Measurements from ENCODE around the gene KRTAP20-1. TPM values are rescaled to one million over a fixed set of nuclear protein-coding genes. Genes with fewer than 3 reads are reported as not detected.

Gene KRTAP20-1
- total RNA-seq, 1 donor from 2014 or later = not detected

DNA sequence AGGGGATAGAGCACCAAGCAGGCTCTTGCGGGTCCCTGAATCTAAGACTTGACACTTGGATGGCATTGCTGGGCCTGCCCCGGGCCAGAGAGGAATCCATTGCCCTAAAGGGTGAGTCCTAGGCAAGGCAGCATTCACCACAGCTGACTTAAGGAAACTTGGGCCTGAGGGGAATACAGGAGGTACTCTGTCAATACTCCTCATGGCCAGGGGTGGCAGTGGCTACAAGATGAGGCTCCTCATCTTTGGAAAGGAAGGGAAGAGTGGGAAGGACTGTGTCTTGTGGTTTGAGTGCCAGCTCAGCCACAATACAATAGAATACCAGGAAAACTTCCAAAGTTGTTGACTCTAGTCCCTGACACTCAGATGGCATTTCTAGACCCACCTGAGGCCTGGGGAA is 10.3 kb upstream of the KRTAP20-1 start:
- Mint-ChIP-seq H3K27me3 (ENCODE audit: unreplicated experiment) (peaks cover 3% of the 10 kb centered on the region), H3K4me3 (ENCODE audit: unreplicated experiment) (no peak overlapping the region)
- TF ChIP-seq, protein P1, sequence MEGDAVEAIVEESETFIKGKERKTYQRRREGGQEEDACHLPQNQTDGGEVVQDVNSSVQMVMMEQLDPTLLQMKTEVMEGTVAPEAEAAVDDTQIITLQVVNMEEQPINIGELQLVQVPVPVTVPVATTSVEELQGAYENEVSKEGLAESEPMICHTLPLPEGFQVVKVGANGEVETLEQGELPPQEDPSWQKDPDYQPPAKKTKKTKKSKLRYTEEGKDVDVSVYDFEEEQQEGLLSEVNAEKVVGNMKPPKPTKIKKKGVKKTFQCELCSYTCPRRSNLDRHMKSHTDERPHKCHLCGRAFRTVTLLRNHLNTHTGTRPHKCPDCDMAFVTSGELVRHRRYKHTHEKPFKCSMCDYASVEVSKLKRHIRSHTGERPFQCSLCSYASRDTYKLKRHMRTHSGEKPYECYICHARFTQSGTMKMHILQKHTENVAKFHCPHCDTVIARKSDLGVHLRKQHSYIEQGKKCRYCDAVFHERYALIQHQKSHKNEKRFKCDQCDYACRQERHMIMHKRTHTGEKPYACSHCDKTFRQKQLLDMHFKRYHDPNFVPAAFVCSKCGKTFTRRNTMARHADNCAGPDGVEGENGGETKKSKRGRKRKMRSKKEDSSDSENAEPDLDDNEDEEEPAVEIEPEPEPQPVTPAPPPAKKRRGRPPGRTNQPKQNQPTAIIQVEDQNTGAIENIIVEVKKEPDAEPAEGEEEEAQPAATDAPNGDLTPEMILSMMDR (IDR thresholded peaks at IDR 0.05; ENCODE audit: unreplicated experiment) = no peak

DNA sequence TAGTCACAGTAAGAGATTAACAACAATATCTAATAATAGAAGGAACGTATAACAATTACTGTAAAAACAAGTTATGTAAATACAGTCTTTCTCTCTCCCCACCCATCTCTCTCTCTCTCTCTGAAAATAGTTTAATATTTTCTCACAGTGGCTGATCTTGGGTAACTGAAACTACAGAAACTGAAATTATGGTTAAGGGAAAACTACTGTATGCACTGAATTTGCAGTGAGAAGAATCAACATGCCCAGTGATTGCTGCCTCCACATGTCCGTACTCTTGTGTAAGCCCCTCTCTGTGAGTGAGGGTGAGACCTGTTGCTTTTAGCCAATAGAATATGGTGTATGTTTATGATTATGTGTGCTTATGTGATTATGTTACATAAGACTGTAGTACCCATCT is 4.1 kb upstream of the KRTAP20-1 start:
- Mint-ChIP-seq H3K4me1 (ENCODE audit: unreplicated experiment) (no peaks in the 10 kb centered on the region), H3K9me3 (ENCODE audit: unreplicated experiment) (no peaks in the 10 kb centered on the region), H3K36me3 (ENCODE audit: low read depth, unreplicated experiment) (no peaks in the 10 kb centered on the region), H3K4me3 (ENCODE audit: unreplicated experiment) (no peak overlapping the region), H3K27me3 (ENCODE audit: unreplicated experiment) (no peaks in the 10 kb centered on the region), H3K27ac (ENCODE audit: unreplicated experiment) (no peak overlapping the region)
- no peak for DNase-seq (ENCODE audit: low spot score)
- TF ChIP-seq, protein P1 (IDR thresholded peaks at IDR 0.05; ENCODE audit: unreplicated experiment) = no peak

More for the DNA sequence above, 10.3 kb upstream of the KRTAP20-1 start:
- Mint-ChIP-seq H3K4me1 (ENCODE audit: unreplicated experiment) (no peaks in the 10 kb centered on the region), H3K36me3 (ENCODE audit: low read depth, unreplicated experiment) (no peaks in the 10 kb centered on the region), H3K27ac (ENCODE audit: unreplicated experiment) (no peak overlapping the region), H3K9me3 (ENCODE audit: unreplicated experiment) (no peaks in the 10 kb centered on the region)
- DNase-seq (ENCODE audit: low spot score) = no peak

DNA sequence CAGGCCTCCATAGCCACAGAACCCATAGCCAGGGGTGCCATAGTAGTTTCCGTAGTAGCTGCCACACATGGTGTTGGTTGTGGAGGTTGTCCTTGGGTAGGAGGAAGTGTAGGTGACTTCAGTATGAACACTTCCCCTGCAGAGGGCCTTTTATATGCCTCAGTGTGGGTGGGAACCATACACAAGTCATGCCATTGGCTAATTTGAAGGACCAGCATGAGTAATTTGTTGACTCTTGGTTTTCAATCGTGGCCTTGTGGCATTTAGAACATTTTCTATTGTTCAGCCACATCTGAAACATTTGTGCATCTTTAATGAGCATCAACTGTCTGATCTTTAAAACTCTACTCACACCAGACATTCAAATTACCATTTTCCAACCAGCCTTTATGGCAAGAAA is 2.4 kb upstream of the KRTAP20-1 start, which contains the start of gene KRTAP6-1:
KRTAP6-1 (minus strand) TSS at position 95 of the 400 bp plus-strand sequence; CDS start at position 69, 26 bp downstream.
- TF ChIP-seq, protein P1 (IDR thresholded peaks at IDR 0.05; ENCODE audit: unreplicated experiment) = no peak
- Mint-ChIP-seq H3K27ac (ENCODE audit: unreplicated experiment) (no peak within 1 kb of the TSS), H3K36me3 (ENCODE audit: low read depth, unreplicated experiment) (no peaks in the 10 kb centered on the region), H3K27me3 (ENCODE audit: unreplicated experiment) (no peaks in the 10 kb centered on the region), H3K4me3 (ENCODE audit: unreplicated experiment) (no peak within 1 kb of the TSS), H3K4me1 (ENCODE audit: unreplicated experiment) (no peaks in the 10 kb centered on the region), H3K9me3 (ENCODE audit: unreplicated experiment) (no peaks in the 10 kb centered on the region)
- no peak for DNase-seq (ENCODE audit: low spot score)

DNA sequence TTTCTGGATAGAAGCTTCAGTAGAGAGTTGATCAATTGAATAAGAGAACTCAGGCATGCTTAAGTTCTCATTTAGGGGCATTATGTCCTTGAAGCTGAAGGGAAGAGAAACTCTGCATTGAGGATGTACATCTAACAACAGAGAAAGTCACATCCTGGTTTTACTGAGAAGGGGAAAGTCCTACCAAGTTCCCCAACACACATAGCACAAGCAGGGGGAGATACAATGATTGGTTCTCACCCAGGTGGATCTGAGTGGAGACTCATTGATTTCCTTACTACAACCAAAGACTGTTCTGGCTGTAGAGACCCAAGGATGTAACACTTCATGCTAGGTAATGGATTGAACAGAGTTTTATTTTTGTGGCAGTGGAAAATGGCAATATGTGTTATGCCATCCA is 1.0 kb upstream of the KRTAP20-1 start:
- Mint-ChIP-seq H3K27ac (ENCODE audit: unreplicated experiment) (no peak overlapping the region), H3K4me1 (ENCODE audit: unreplicated experiment) (no peaks in the 10 kb centered on the region), H3K27me3 (ENCODE audit: unreplicated experiment) (no peaks in the 10 kb centered on the region), H3K9me3 (ENCODE audit: unreplicated experiment) (no peaks in the 10 kb centered on the region), H3K4me3 (ENCODE audit: unreplicated experiment) (no peak overlapping the region), H3K36me3 (ENCODE audit: low read depth, unreplicated experiment) (no peaks in the 10 kb centered on the region)
- TF ChIP-seq, protein P1 (IDR thresholded peaks at IDR 0.05; ENCODE audit: unreplicated experiment) = no peak
- no peak for DNase-seq (ENCODE audit: low spot score)

DNA sequence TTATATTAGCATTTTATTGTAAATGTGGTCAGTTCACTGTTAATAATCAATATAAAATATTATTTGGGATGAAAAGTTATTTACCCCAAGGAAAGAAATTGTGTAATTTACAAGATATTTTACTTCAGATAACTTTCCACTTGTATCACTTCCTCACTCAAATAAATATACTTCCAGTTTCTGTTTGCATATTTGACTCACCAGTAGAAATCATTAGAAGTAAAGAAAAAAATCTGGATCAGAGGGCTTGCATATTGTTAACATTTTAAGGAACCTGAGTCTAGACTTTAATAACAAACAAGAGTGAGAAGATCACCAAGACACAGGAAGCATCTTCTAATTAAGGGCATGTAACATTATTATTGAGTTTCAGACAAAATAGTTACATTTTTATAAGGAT is 3.9 kb downstream of the KRTAP20-1 start:
- no peak overlapping the region for H3K27ac Mint-ChIP-seq (ENCODE audit: unreplicated experiment)
- DNase-seq (ENCODE audit: low spot score) = no peak
- no peak overlapping the region for H3K4me3 Mint-ChIP-seq (ENCODE audit: unreplicated experiment)
- peaks cover 9% of the 10 kb centered on the region for H3K36me3 Mint-ChIP-seq (ENCODE audit: low read depth, unreplicated experiment)
- H3K27me3 Mint-ChIP-seq (ENCODE audit: unreplicated experiment) = no peaks in the 10 kb centered on the region
- TF ChIP-seq, protein P1 (IDR thresholded peaks at IDR 0.05; ENCODE audit: unreplicated experiment) = no peak
- H3K9me3 Mint-ChIP-seq (ENCODE audit: unreplicated experiment) = no peaks in the 10 kb centered on the region
- no peaks in the 10 kb centered on the region for H3K4me1 Mint-ChIP-seq (ENCODE audit: unreplicated experiment)
